AG09309 (cell line): ENCODE results near the gene PEPD.
"Not testable (repeated sequence)": the region's sequence is repeated elsewhere in the genome, so short reads cannot be mapped to it uniquely, and the experiment has no call there.

Experiments
- DNase-seq: peaks from one replicate; pipeline ENCODE4 v3.0.0-alpha.2; 2010; ENCODE audit warnings: low read depth
- H3K4me3 ChIP-seq: 2 replicates; pipeline ENCODE4 v1.5.1; 2011; ENCODE audit warnings: mild to moderate bottlenecking, low read depth, low read length, moderate library complexity; ENCODE audit not compliant: control insufficient read depth
- CTCF ChIP-seq: IDR thresholded peaks from 2 replicates; pipeline ENCODE4 v1.5.1; 2011; ENCODE audit warnings: mild to moderate bottlenecking, low read depth, low read length, inconsistent platforms; ENCODE audit not compliant: insufficient read depth, control insufficient read depth; ENCODE audit errors: missing control alignments

PEPD gene

DNA sequence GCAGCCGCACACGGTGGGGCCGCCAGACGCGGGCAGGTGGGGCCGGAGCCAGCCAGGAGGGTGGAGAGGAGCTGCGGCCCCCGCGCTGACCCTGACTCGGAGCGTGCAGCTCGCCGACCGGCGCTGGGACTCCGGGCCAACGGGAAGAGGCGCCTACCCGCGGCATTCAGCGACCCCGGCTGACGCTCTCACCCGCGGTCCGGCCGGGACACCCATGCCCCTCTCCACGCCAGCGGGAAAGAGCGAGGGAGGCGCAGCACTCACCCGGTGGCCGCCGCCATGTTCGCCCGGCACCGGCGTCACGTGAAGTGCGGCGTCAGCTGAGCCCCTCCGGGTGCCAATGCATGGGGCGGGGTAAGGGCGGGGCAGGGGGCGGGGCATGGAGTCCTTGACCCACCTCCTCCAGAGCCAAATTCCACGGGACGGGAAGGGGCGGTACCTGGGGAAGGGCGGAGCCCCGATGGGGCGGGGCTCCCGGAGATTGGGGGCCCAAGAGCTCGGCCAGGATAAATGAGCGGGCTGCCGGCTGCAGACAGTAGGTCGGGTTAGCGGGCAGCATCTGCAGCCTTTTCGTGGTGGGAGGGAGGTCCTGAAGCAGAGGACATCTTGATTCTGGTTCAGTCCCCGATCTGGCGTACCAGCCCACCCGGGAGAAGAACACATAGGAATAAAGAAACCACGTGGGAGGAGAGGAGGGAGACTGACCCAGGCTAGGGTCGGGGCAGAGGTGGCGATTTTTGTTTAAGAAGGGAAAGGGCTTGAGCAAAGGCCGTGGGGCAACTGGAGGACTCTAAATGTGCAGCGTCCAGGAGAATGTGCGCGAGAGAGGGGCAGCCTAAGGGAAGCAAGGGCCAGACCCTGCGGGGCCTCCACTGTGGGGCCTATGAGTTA is at the start of gene PEPD:
PEPD (minus strand) TSS at position 312 of the 891 bp plus-strand sequence; CDS start at position 281, 31 bp downstream.
- H3K4me3 ChIP-seq = peak within 1 kb of the TSS; percentile 69
- peak; percentile 38 for DNase-seq
- TF ChIP-seq CTCF = no peak

DNA sequence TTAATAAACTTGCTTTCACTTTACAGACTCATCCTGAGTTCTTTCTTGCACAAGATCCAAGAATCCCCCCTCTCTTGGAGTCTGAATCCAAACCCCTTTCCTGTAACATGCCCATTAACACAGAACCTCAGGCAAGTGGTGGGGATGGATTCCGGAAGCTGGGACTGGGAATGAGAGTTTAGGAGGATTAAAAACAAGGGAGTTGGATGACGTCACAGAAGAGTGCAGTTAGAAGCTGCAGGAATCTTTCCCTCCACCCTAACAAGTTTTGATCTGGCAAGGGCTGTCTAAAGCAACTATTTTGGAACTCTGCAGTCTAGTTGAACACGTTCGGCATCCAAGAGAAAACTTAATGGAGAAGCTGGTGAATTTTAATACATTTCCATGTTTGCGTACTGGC is 48.2 kb upstream of the PEPD start:
- TF ChIP-seq CTCF = no peak
- DNase-seq = no peak
- no peak overlapping the region for H3K4me3 ChIP-seq

- H3K4me3 ChIP-seq = no peak overlapping the region
- TF ChIP-seq CTCF = no peak
Observed at GRCh38 chr19:33568706-33569105, 47.1 kb upstream of the PEPD start.

DNA sequence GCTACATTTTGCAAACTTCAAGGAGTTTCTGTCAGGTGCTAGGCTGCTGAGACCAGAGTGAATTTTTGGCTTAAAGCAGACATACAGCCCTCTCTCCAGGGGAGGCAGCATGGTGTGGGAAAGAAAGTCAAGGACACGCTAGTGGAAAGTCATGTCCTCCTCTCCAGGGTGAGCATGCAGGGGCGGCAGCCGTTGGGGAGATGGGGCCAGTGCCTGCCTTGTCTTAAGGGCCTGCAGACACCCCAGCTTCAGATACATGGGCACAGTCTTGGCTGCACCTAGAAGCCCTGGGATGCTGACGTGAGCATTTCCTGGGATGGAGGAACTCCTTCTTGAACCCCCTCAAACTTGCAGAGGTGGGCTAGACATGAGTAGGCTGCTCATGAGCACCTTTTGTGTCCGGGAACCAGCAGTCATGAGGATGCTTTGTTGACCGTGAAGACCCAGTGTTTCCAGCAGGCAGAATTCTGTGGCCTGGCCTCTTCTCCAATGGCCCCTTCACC is 43.3 kb upstream of the PEPD start:
- H3K4me3 ChIP-seq = no peak overlapping the region
- DNase-seq = no peak
- no peak for TF ChIP-seq CTCF

More at GRCh38 chr19:33568706-33569105, 47.1 kb upstream of the PEPD start:
- no peak for DNase-seq

- DNase-seq = no peak
- H3K4me3 ChIP-seq = no peak overlapping the region
- no peak for TF ChIP-seq CTCF
Observed at GRCh38 chr19:33562636-33563035, 41.0 kb upstream of the PEPD start.

DNA sequence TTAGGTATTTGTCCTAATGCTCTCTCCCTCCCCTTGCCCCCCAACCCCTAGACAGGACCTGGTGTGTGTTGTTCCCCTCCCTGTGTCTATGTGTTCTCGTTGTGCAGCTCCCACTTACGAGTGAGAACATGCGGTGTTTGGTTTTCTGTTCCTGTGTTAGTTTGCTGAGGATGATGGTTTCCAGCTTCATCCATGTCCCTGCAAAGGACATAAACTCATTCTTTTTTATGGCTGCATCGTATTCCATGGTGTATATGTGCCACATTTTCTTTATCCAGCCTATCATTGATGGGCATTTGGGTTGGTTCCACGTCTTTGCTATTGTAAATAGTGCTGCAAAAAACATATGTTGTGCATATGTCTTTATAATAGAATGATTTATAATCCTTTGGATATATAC is 40.1 kb upstream of the PEPD start:
- H3K4me3 ChIP-seq, DNase-seq: not testable (repeated sequence)

DNA sequence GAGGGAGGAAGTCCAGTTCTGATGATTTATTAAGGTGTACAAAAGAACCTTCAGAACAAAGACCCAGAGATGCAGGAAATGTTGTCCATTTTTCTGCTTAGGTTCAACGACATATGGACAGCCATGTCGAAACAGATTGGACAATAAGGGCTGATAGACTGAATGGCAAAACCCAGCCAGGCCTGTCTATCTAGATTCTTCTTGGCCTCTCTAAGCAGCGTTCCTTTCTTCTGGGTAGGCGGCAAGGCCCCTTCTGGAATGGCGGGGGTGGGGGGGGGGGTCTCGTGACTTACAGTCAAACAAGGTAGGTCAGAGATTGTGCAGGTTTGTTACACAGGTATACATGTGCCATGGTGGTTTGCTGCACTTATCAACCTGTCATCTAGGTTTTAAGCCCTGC is 39.7 kb upstream of the PEPD start:
- no peak for DNase-seq
- TF ChIP-seq CTCF = no peak
- H3K4me3 ChIP-seq = no peak overlapping the region
